Hippocampal formation (tissue), 2 donors: ENCODE measurements around the gene XKR7.
"Not testable (repeated sequence)": the region's sequence is repeated elsewhere in the genome, so short reads cannot be mapped to it uniquely, and the experiment has no call there.

Experiments used
- DNase-seq, 2 donors: peaks; one replicate each; lab custom pipeline; 2025; lab: John Stamatoyannopoulos, UW

XKR7 gene

GRCh38 chr20:31967830-31968249 is at the start of gene XKR7:
Gene XKR7, plus strand, starts transcription at chr20:31968151. Its CDS starts 25 bp downstream, at chr20:31968176.
- DNase-seq: no peak

GRCh38 chr20:31918466-31919105 is 49.4 kb upstream of the XKR7 start:
- DNase-seq: no peak

- no peak for DNase-seq
Observed at GRCh38 chr20:31919410-31920155, 48.4 kb upstream of the XKR7 start.

- DNase-seq: no peak
Observed at GRCh38 chr20:31920275-31920855, 47.6 kb upstream of the XKR7 start.

GRCh38 chr20:31921480-31921879 is 46.5 kb upstream of the XKR7 start:
- not testable (repeated sequence) for DNase-seq

- no peak for DNase-seq
Observed at GRCh38 chr20:31922181-31922580, 45.8 kb upstream of the XKR7 start.

- DNase-seq: no peak
Observed at GRCh38 chr20:31922588-31922987, 45.4 kb upstream of the XKR7 start.

- DNase-seq: no peak
Observed at GRCh38 chr20:31923388-31924331, 44.3 kb upstream of the XKR7 start.

GRCh38 chr20:31924561-31924960 is 43.4 kb upstream of the XKR7 start:
- no peak for DNase-seq

GRCh38 chr20:31925631-31926030 is 42.3 kb upstream of the XKR7 start:
- no peak for DNase-seq

- DNase-seq: no peak
Observed at GRCh38 chr20:31926493-31926892, 41.5 kb upstream of the XKR7 start.

GRCh38 chr20:31927627-31928159 is 40.3 kb upstream of the XKR7 start:
- DNase-seq: no peak

- DNase-seq: not testable (repeated sequence)
Observed at GRCh38 chr20:31929631-31930030, 38.3 kb upstream of the XKR7 start.

- no peak for DNase-seq
Observed at GRCh38 chr20:31930779-31931178, 37.2 kb upstream of the XKR7 start.

- no peak for DNase-seq
Observed at GRCh38 chr20:31933698-31934097, 34.3 kb upstream of the XKR7 start.

- DNase-seq: no peak
Observed at GRCh38 chr20:31934491-31934890, 33.5 kb upstream of the XKR7 start.

- DNase-seq: no peak
Observed at GRCh38 chr20:31934968-31935764, 32.8 kb upstream of the XKR7 start.

GRCh38 chr20:31936420-31936819 is 31.5 kb upstream of the XKR7 start:
- no peak for DNase-seq

- DNase-seq: no peak
Observed at GRCh38 chr20:31937820-31938219, 30.1 kb upstream of the XKR7 start.

GRCh38 chr20:31939661-31940060 is 28.3 kb upstream of the XKR7 start:
- no peak for DNase-seq

- DNase-seq: peak; percentile 18 to 28
Observed at GRCh38 chr20:31943052-31943471, 24.9 kb upstream of the XKR7 start.
